Measurements from ENCODE around the gene XAGE5.
A peak's percentile ranks its signal among the peaks of the same experiment; 100 is the strongest.
"Not testable (repeated sequence)": the region's sequence is repeated elsewhere in the genome, so short reads cannot be mapped to it uniquely, and the experiment has no call there.

The XAGE5 gene

GRCh38 chrX:52839137-52839536 is 28.1 kb downstream of the XAGE5 start:
- in situ Hi-C loops (cut with HindIII; ENCODE audit: low sequenced_read_pairs): no loop called here
- no peak overlapping the region for H3K4me3 ChIP-seq (ENCODE audit: low read depth, low read length)
- DNase-seq (ENCODE audit: low read depth, low spot score): no peak
- no peak for TF ChIP-seq CTCF (IDR thresholded peaks at IDR 0.05; ENCODE audit: low read depth, low read length)

- H3K4me3 ChIP-seq (ENCODE audit: low read depth, low read length); DNase-seq (ENCODE audit: low read depth, low spot score); in situ Hi-C loops (cut with HindIII; ENCODE audit: low sequenced_read_pairs): not testable (repeated sequence)
Measured at GRCh38 chrX:52843619-52844018, 32.5 kb downstream of the XAGE5 start.

- no peak overlapping the region for H3K4me3 ChIP-seq (ENCODE audit: low read depth, low read length)
- DNase-seq (ENCODE audit: low read depth, low spot score): peak; percentile 3
- no peak for TF ChIP-seq CTCF (IDR thresholded peaks at IDR 0.05; ENCODE audit: low read depth, low read length)
- in situ Hi-C loops (cut with HindIII; ENCODE audit: low sequenced_read_pairs): no loop called here
Measured at GRCh38 chrX:52852110-52852860, 41.2 kb downstream of the XAGE5 start.

- in situ Hi-C loops (cut with HindIII; ENCODE audit: low sequenced_read_pairs); H3K4me3 ChIP-seq (ENCODE audit: low read depth, low read length); DNase-seq (ENCODE audit: low read depth, low spot score): not testable (repeated sequence)
Measured at GRCh38 chrX:52856991-52857525, 46.0 kb downstream of the XAGE5 start.

- no peak for TF ChIP-seq CTCF (IDR thresholded peaks at IDR 0.05; ENCODE audit: low read depth, low read length)
- H3K4me3 ChIP-seq (ENCODE audit: low read depth, low read length): no peak overlapping the region
- in situ Hi-C loops (cut with HindIII; ENCODE audit: low sequenced_read_pairs): no loop called here
- DNase-seq (ENCODE audit: low read depth, low spot score): no peak
Measured at GRCh38 chrX:52865343-52865998, 54.4 kb downstream of the XAGE5 start.

Measured in astrocyte of the spinal cord (primary cell).